RKO (cell line): ENCODE results near the gene MMP26.
"Not testable (repeated sequence)": the region's sequence is repeated elsewhere in the genome, so short reads cannot be mapped to it uniquely, and the experiment has no call there.

Experiments
- DNase-seq: peaks from one replicate; pipeline ENCODE4 v3.0.0-alpha.2; 2016; ENCODE audit warnings: low spot score

Gene MMP26

DNA sequence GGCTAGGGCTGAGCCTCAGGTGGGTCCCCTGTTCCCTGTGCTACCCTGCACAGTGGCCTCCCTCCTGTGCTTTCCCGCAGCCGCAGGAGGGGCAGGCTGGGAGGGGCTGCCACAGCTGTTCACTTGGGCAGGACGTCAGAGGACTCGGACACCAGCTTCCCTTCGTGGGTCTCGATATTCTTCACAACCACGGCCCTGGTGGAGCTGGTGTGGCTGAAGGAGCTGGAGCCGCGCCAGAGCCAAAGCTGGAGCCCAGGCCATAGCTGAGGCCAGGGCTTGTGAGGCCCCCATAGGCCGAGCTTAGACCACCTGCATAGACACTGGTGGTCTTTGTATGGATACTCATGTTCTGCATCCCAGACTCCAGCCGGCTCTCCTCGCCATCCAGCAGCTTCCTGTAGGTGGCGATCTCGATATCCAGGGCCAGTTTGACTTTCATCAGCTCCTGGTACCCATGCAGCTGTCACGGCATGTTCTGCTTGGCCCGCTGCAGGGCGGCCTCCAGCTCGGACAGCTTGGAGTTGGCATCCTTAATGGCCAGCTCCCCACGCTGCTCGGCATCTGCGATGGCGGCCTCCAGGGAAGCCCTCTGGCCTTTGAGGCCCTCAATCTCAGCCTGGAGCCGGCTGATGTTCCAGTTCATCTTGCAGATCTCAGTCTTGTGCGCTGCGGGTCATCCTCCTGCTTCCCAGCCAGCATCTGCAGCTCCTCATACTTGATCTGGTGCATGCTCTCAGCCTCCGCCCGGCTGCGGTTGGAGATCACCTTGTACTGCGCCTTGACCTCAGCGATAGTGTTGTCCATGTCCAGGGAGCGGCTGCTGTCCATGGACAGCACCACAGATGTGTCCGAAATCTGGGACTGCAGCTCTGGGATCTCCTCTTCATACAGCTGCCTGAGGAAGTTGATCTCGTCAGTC is 18.3 kb downstream of the MMP26 start:
- DNase-seq = not testable (repeated sequence)

- DNase-seq = no peak
Measured at GRCh38 chr11:4727171-4727570, 22.6 kb downstream of the MMP26 start.

GRCh38 chr11:4740735-4741134 is 36.2 kb downstream of the MMP26 start:
- no peak for DNase-seq

- no peak for DNase-seq
Measured at GRCh38 chr11:4748438-4748837, 43.9 kb downstream of the MMP26 start.

DNA sequence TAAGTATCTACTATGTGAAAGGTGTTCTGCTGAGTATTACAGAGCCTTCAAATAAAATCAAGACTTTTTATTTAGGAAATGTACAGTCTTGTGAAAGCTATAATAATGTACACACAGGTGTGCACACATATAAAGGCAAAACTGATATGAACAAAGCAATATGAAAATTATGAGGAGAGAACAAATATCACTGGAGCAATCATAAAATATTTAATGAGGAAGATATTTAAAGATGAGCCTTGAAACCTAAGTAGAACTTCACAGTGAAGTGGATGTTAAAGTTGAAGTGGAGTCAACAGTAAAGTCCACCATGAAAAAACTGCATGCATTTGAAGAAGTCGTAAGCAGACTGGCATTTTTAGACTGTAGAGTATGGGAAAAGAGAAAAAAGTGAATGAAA is 46.6 kb downstream of the MMP26 start:
- DNase-seq = no peak
